Sigmoid colon (tissue), 7 donors: ENCODE results near the gene SYNGR1. TPM values are rescaled to one million over a fixed set of nuclear protein-coding genes. Genes with fewer than 3 reads are reported as not detected.

ENCODE experiments used
- DNase-seq: peaks from one replicate; pipeline ENCODE4 v3.0.0-alpha.2; 2019
- H3K27ac ChIP-seq, 4 donors: fragments of 200-600 bp; sonication (generic); one replicate each; pipeline ENCODE4 v1.5.1; 2016 to 2019; ENCODE audit warnings: mild to moderate bottlenecking in 1 of 4
- H3K27me3 ChIP-seq, 3 donors: fragments of 200-600 bp; sonication (generic); one replicate each; pipeline ENCODE4 v1.5.1; 2019; ENCODE audit warnings: mild to moderate bottlenecking in 1 of 3
- H3K36me3 ChIP-seq, 4 donors: fragments of 200-600 bp; sonication (generic); one replicate each; pipeline ENCODE4 v1.5.1; 2016 to 2019
- H3K4me1 ChIP-seq, 4 donors: fragments of 200-600 bp; sonication (generic); one replicate each; pipeline ENCODE4 v1.5.1; 2017 to 2019
- H3K4me3 ChIP-seq, 4 donors: fragments of 200-600 bp; sonication (generic); one replicate each; pipeline ENCODE4 v1.5.1; 2017 to 2019; ENCODE audit warnings: mild to moderate bottlenecking in 2 of 4, moderate library complexity in 1 of 4
- H3K9me3 ChIP-seq, 4 donors: fragments of 200-600 bp in 3 of 4; sonication (generic) in 3 of 4; one replicate each; pipeline versions ENCODE4 v1.5.1 to v1.6.1; 2013 to 2019
- CTCF ChIP-seq, 4 experiments: fragments of 450-650 bp in 3 of 4; fragments of 200-600 bp in 1 of 4; IDR thresholded peaks; one replicate each; pipeline ENCODE4 v1.5.1; 2016 to 2019; ENCODE audit warnings: antibody characterized with exemption in 4 of 4, mild to moderate bottlenecking in 3 of 4, moderate library complexity in 2 of 4
- EP300 ChIP-seq, 4 donors: sonication (generic); formaldehyde crosslinking; IDR thresholded peaks; one replicate each; pipeline ENCODE4 v1.6.1; 2017; ENCODE audit warnings: antibody characterized with exemption in 4 of 4
- POLR2A ChIP-seq, 2 donors: fragments of 450-650 bp; IDR thresholded peaks; one replicate each; pipeline ENCODE4 v1.6.1; 2016; ENCODE audit warnings: antibody characterized with exemption in 2 of 2, mild to moderate bottlenecking in 2 of 2, moderate library complexity in 2 of 2
- POLR2AphosphoS5 ChIP-seq, 4 donors: sonication (generic); formaldehyde crosslinking; IDR thresholded peaks; one replicate each; pipeline ENCODE4 v1.6.1; 2017; ENCODE audit warnings: antibody characterized with exemption in 4 of 4
- WGBS, 2 donors: extraction: QIAGEN DNeasy Blood & Tissue Kit; methylation state at CpG; one replicate each; pipeline ENCODE4 v1.1.7; 2013; 5-methylcytosine and 5-hydroxymethylcytosine counted together
- intact Hi-C: fragments of 100-400 bp; cut with DNase I; formaldehyde crosslinking; loops from one replicate; pipeline ENCODE4 v1.15.1; 2023
- polyA plus RNA-seq, 3 donors: library from polyadenylated mRNA; stranded (reverse); fragments of 200-250 nt; gene quantifications; one replicate each; pipeline ENCODE4 v1.2.3, GENCODE V29; 2013
- total RNA-seq, 4 donors: library from RNA; depleted of rRNA; stranded (reverse); fragments of >200 nt; gene quantifications; one replicate each; pipeline ENCODE4 v1.1.0, GENCODE V29; 2016
- donor health status: healthy with polysubstance abuse.
- donor health status: Bipolar disorder and iron deficiency.
- donor health status: healthy.

Gene SYNGR1
- total and polyA plus RNA-seq, 7 donors = 0.69 to 29.4 (median 14.5) TPM

GRCh38 chr22:39375646-39376045, 25.9 kb downstream of the SYNGR1 start:
- intact Hi-C loops = no loop called here
- DNase-seq = no peak
- 74 to 84% methylated on average over 8 of the region's 8 CpGs for WGBS, 2 donors

GRCh38 chr22:39379756-39380730, 30.3 kb downstream of the SYNGR1 start:
- no peak overlapping the region for H3K4me3 ChIP-seq
- no peaks in the 10 kb centered on the region for H3K9me3 ChIP-seq
- H3K27me3 ChIP-seq = peaks cover 0 to 26% (median 6%) of the 10 kb centered on the region in 3 donors
- intact Hi-C loops = no loop called here
- WGBS, 2 donors = 71 to 90% methylated on average over 15 of the region's 15 CpGs
- no peak overlapping the region for H3K27ac ChIP-seq
- H3K36me3 ChIP-seq = peaks cover 0 to 36% (median 0%) of the 10 kb centered on the region in 4 donors
- TF ChIP-seq POLR2AphosphoS5 (IDR thresholded peaks at IDR 0.05) (no peak), CTCF (IDR thresholded peaks at IDR 0.05) (no peak), EP300 (IDR thresholded peaks at IDR 0.05) (no peak), POLR2A (IDR thresholded peaks at IDR 0.05) (no peak)
- no peak for DNase-seq
- no peaks in the 10 kb centered on the region for H3K4me1 ChIP-seq

More at GRCh38 chr22:39375646-39376045, 25.9 kb downstream of the SYNGR1 start:
- H3K36me3 ChIP-seq = peaks cover 0 to 35% (median 0%) of the 10 kb centered on the region in 4 donors
- H3K4me3 ChIP-seq = no peak overlapping the region
- no peaks in the 10 kb centered on the region for H3K4me1 ChIP-seq
- H3K27me3 ChIP-seq = no peaks in the 10 kb centered on the region
- H3K27ac ChIP-seq = no peak overlapping the region
- TF ChIP-seq POLR2AphosphoS5 (IDR thresholded peaks at IDR 0.05) (no peak), EP300 (IDR thresholded peaks at IDR 0.05) (no peak), CTCF (IDR thresholded peaks at IDR 0.05) (no peak), POLR2A (IDR thresholded peaks at IDR 0.05) (no peak)
- no peaks in the 10 kb centered on the region for H3K9me3 ChIP-seq

GRCh38 chr22:39381009-39381755, 31.4 kb downstream of the SYNGR1 start:
- H3K27ac ChIP-seq = no peak overlapping the region
- H3K27me3 ChIP-seq = peaks cover 0 to 27% (median 7%) of the 10 kb centered on the region in 3 donors
- H3K4me1 ChIP-seq = no peaks in the 10 kb centered on the region
- no peaks in the 10 kb centered on the region for H3K9me3 ChIP-seq
- no peak for DNase-seq
- intact Hi-C loops = no loop called here
- 80 to 92% methylated on average over 14 of the region's 14 CpGs for WGBS, 2 donors
- peaks cover 0 to 33% (median 0%) of the 10 kb centered on the region in 4 donors for H3K36me3 ChIP-seq
- TF ChIP-seq EP300 (IDR thresholded peaks at IDR 0.05) (no peak), CTCF (IDR thresholded peaks at IDR 0.05) (no peak)
- no peak overlapping the region for H3K4me3 ChIP-seq

- intact Hi-C loops = no loop called here
- H3K27me3 ChIP-seq = peaks cover 0 to 27% (median 7%) of the 10 kb centered on the region in 3 donors
Measured at GRCh38 chr22:39381930-39382329, 32.1 kb downstream of the SYNGR1 start.

More at GRCh38 chr22:39381930-39382329, 32.1 kb downstream of the SYNGR1 start:
- TF ChIP-seq CTCF (IDR thresholded peaks at IDR 0.05) (no peak), POLR2AphosphoS5 (IDR thresholded peaks at IDR 0.05) (no peak)
- WGBS, 2 donors = 95 to 96% methylated on average over 8 of the region's 8 CpGs
- Histone ChIP-seq H3K4me3 (no peak overlapping the region), H3K27ac (no peak overlapping the region), H3K9me3 (no peaks in the 10 kb centered on the region), H3K36me3 (peaks cover 0 to 26% (median 0%) of the 10 kb centered on the region in 4 donors), H3K4me1 (no peaks in the 10 kb centered on the region)
- no peak for DNase-seq
